Lung (tissue), 12 donors: Measurements from ENCODE around the gene NAPEPLD. TPM values are rescaled to one million over a fixed set of nuclear protein-coding genes. Genes with fewer than 3 reads are reported as not detected.

Source experiments
- ATAC-seq: fragments of 200-7000 bp; cut with Tn5 transposase; one replicate; pipeline ENCODE4 v1.9.1; 2020; ENCODE audit warnings: moderate number of reproducible peaks; ENCODE audit not compliant: insufficient read depth, low FRiP score
- DNase-seq, 3 donors: peaks; one replicate each; pipeline ENCODE4 v3.0.0-alpha.2; 2013 to 2017
- H3K27ac ChIP-seq, 2 donors: one replicate each; pipeline ENCODE4 v1.5.1; 2013; ENCODE audit warnings: mild to moderate bottlenecking in 2 of 2, moderate library complexity in 2 of 2, control low read depth in 1 of 2, inconsistent platforms in 1 of 2, low read depth in 1 of 2, low read length in 1 of 2
- H3K27me3 ChIP-seq, 3 donors: one replicate each; pipeline ENCODE4 v1.5.1; 2013; ENCODE audit warnings: low read length in 2 of 3; ENCODE audit not compliant: control insufficient read depth in 3 of 3, insufficient read depth in 3 of 3
- H3K36me3 ChIP-seq, 4 donors: one replicate each; pipeline ENCODE4 v1.5.1; 2013; ENCODE audit warnings: low read length in 4 of 4, mild to moderate bottlenecking in 1 of 4, moderate library complexity in 1 of 4; ENCODE audit not compliant: control insufficient read depth in 4 of 4, insufficient read depth in 4 of 4
- H3K4me1 ChIP-seq, 5 donors: one replicate each; pipeline ENCODE4 v1.5.1; 2013; ENCODE audit warnings: low read length in 5 of 5, mild to moderate bottlenecking in 2 of 5, moderate library complexity in 1 of 5; ENCODE audit not compliant: control insufficient read depth in 5 of 5, insufficient read depth in 5 of 5
- H3K4me3 ChIP-seq: one replicate; pipeline ENCODE4 v1.5.1; 2013; ENCODE audit warnings: mild to moderate bottlenecking, control low read depth, moderate library complexity
- H3K9ac ChIP-seq, 2 donors: one replicate each; pipeline ENCODE4 v1.5.1; 2013; ENCODE audit warnings: low read length in 2 of 2, control low read depth in 1 of 2; ENCODE audit not compliant: insufficient read depth in 1 of 2
- H3K9me3 ChIP-seq, 4 donors: one replicate each; pipeline ENCODE4 v1.5.1; 2013; ENCODE audit warnings: low read length in 3 of 4, mild to moderate bottlenecking in 1 of 4, moderate library complexity in 1 of 4; ENCODE audit not compliant: control insufficient read depth in 4 of 4, insufficient read depth in 3 of 4
- WGBS, 2 donors: extraction: QIAGEN DNeasy Blood & Tissue Kit; methylation state at CpG; one replicate each; pipeline ENCODE4 v1.1.7; 2013; 5-methylcytosine and 5-hydroxymethylcytosine counted together
- polyA plus RNA-seq, 2 donors: library from polyadenylated mRNA; stranded (reverse); fragments of 200-250 nt; gene quantifications; one replicate each; pipeline ENCODE4 v1.2.1, GENCODE V29; 2013
- total RNA-seq, 2 donors: library from RNA; depleted of rRNA in 1 of 2; stranded (reverse); fragments of >200 nt in 1 of 2; gene quantifications; one replicate each; pipeline ENCODE4 v1.2.1, GENCODE V29; 2014 to 2021
- TF ChIP-seq, protein P1 (sequence below): IDR thresholded peaks from 2 replicates; pipeline ENCODE4 v1.5.1; 2012; ENCODE audit warnings: mild to moderate bottlenecking; ENCODE audit errors: control extremely low read depth, extremely low read depth
- donor health status: control.
- donor health status: control.
- donor health status: Bipolar disorder and iron deficiency.
- donor health status: healthy.
- donor health status: DM: yes; HTN: yes; CAD: no.

Gene NAPEPLD
- total and polyA plus RNA-seq, 4 donors, result 2.9 to 37.0 (median 8.9) TPM

DNA sequence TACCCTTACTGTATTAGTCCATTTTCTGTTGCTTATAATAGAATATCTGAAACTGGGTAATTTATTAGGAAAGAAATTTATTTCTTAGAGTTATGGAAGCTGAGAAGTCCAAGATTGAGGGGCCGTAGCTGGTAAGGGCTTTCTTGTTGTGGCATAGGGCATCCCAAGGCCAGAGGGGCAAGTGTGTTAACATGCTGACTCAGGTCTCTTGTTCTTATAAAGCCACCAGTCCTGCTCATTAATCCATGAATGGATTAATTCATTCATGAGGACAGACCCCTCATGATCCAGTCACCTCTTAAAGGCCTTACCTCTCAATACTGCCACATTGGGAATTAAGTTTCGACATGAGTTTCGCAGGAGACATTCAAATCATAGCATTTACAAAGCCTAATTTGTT is 71.6 kb downstream of the NAPEPLD start:
- Histone ChIP-seq H3K36me3 (peaks cover 0 to 10% (median 0%) of the 10 kb centered on the region in 4 donors), H3K4me3 (no peak overlapping the region), H3K4me1 (peaks cover 3 to 12% (median 8%) of the 10 kb centered on the region in 5 donors), H3K27ac (no peak overlapping the region), H3K27me3 (no peaks in the 10 kb centered on the region), H3K9me3 (no peaks in the 10 kb centered on the region), H3K9ac (no peak overlapping the region)
- no peak for ATAC-seq
- TF ChIP-seq, protein P1, sequence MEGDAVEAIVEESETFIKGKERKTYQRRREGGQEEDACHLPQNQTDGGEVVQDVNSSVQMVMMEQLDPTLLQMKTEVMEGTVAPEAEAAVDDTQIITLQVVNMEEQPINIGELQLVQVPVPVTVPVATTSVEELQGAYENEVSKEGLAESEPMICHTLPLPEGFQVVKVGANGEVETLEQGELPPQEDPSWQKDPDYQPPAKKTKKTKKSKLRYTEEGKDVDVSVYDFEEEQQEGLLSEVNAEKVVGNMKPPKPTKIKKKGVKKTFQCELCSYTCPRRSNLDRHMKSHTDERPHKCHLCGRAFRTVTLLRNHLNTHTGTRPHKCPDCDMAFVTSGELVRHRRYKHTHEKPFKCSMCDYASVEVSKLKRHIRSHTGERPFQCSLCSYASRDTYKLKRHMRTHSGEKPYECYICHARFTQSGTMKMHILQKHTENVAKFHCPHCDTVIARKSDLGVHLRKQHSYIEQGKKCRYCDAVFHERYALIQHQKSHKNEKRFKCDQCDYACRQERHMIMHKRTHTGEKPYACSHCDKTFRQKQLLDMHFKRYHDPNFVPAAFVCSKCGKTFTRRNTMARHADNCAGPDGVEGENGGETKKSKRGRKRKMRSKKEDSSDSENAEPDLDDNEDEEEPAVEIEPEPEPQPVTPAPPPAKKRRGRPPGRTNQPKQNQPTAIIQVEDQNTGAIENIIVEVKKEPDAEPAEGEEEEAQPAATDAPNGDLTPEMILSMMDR, result no peak
- WGBS, 2 donors, result 96 to 99% methylated on average over 3 of the region's 3 CpGs
- no peak for DNase-seq

DNA sequence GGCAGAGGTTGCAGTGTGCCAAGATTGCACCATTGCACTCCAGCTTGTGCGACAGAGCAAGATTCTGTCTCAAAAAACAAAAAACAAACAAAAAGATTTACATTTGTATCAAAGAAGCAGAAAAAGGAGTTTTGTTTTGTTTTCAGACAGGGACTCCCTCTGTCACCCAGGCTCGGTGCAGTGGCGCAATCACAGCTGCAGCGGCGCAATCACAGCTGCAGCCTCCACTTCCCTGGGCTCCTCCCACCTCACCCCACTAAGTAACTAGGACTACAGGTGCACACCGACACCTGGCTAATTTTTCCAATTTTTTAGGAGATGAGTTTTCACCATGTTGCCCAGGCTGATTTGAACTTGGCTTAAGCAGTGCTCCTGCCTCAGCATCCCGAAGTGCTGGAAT is 72.1 kb downstream of the NAPEPLD start:
- Histone ChIP-seq H3K9me3 (no peaks in the 10 kb centered on the region), H3K36me3 (peaks cover 0 to 10% (median 0%) of the 10 kb centered on the region in 4 donors), H3K4me1 (peaks cover 3 to 12% (median 8%) of the 10 kb centered on the region in 5 donors), H3K27me3 (no peaks in the 10 kb centered on the region), H3K9ac (no peak overlapping the region), H3K27ac (no peak overlapping the region), H3K4me3 (no peak overlapping the region)
- TF ChIP-seq, protein P1, result no peak
- no peak for DNase-seq
- no peak for ATAC-seq
- 53 to 86% methylated on average over 7 of the region's 7 CpGs for WGBS, 2 donors

DNA sequence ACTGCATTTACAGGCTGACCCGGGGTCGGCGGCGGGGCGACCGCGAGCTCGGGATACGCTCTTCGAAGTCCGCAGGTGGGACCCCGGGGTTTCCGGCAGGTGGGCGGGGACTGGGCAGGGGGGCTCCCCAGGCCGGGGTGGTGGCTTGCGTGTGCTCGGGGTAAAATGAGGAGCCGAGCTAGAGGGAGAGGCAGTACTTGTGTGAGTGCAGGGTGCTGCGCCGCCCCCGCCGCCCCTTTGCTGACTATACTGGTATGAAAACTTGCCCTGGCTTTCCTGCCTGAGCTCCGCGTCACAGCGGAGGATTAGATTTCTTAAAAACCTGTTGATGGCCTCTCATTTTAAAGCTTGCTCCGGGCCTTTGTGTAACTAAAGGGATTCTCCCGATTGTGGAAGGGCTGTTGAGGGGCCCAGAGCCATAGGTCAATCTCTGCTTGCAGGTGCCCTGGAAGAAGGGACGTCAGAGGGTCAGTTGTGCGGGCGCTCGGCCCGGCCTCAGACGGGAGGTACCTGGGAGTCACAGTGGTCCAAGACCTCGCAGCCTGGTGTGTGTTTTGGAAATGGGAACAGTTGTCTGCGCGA is 73.5 kb downstream of the NAPEPLD start:
- ATAC-seq (peak; percentile 5), DNase-seq (peak; percentile 58 to 74 (median 66))
- WGBS, 2 donors, result 1 to 5% methylated on average over 36 of the region's 36 CpGs
- Histone ChIP-seq H3K4me1 (peaks cover 3 to 12% (median 8%) of the 10 kb centered on the region in 5 donors), H3K36me3 (peaks cover 0 to 10% (median 0%) of the 10 kb centered on the region in 4 donors), H3K9me3 (no peaks in the 10 kb centered on the region), H3K9ac (peak overlapping the region; percentile 73 to 78), H3K4me3 (peak overlapping the region; percentile 59), H3K27me3 (no peaks in the 10 kb centered on the region), H3K27ac (peak overlapping the region; percentile 85 to 89)
- TF ChIP-seq, protein P1, result no peak
